ENCODE results near the gene TBX15. TPM values are rescaled to one million over a fixed set of nuclear protein-coding genes. Genes with fewer than 3 reads are reported as not detected.
"Not testable (repeated sequence)": the region's sequence is repeated elsewhere in the genome, so short reads cannot be mapped to it uniquely, and the experiment has no call there.

Gene TBX15
- total RNA-seq, 1 experiment from 2014 or later = not detected

DNA sequence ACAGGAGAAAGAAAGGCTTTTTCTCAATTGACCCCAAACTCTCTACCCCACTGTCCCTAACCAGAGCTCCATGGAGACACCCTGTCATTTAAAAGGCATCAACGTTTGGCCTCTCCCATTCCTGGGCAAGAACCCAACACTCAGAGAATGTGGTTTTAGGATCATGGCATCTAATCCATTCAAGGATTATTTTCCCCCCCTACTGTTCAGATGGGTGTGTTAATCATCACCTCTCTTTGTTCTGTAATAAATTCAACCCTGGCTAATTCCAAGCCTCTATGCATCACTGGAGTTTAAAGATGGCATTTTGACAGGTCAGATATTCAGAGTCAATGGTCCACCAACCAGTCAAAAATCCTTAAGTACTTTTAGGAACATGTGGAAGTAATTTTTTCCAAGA is 42.7 kb downstream of the TBX15 start:
- DNase-seq (ENCODE audit: low read depth) = peak; percentile 61
- in situ Hi-C loops (cut with HindIII; ENCODE audit: low pct_unique_long_range_greater_than_20kb, low sequenced_read_pairs) = no loop called here

- in situ Hi-C loops (cut with HindIII; ENCODE audit: low pct_unique_long_range_greater_than_20kb, low sequenced_read_pairs) = no loop called here
- no peak for DNase-seq (ENCODE audit: low read depth)
Observed at GRCh38 chr1:118944546-118944945, 43.6 kb downstream of the TBX15 start.

DNA sequence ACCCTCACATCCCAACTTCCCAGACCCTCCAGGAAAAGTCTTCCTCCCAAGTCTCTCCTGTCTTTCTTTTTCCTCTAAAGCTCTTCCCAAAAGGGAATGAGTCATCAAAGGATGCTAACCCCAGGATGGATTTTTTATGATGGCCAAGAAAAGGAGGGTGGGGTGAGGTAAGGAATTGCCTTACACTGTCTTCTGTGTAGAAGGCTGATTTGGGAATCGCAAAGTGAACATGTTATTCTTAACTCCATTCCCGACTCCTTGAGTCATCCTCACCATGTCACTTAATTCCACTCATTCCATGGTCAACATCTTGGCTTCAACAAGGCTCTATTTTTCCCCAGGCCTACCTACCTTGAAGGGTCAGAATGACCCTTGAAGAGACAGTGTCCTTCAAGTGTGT is 44.0 kb downstream of the TBX15 start:
- in situ Hi-C loops (cut with HindIII; ENCODE audit: low pct_unique_long_range_greater_than_20kb, low sequenced_read_pairs) = no loop called here
- DNase-seq (ENCODE audit: low read depth) = no peak

DNA sequence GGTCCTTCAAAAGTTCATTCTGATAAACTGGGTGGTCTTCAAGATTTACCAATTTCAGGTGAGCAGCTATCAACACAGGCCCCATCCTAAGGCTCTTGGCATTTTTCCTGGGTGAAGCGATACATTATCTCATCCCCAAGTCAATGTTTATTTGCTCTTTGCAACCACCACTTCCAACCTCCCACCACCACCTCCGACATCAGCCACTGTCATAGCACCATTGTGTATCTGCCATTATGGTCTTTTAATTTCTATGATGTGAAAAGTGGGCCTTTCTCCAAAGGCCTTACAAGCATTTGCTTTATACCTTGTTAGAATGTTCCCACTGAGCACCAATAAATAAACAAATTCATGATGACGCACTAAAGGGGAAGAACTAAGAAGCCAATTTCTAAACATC is 47.2 kb downstream of the TBX15 start:
- in situ Hi-C loops (cut with HindIII; ENCODE audit: low pct_unique_long_range_greater_than_20kb, low sequenced_read_pairs) = no loop called here
- DNase-seq (ENCODE audit: low read depth) = no peak

DNA sequence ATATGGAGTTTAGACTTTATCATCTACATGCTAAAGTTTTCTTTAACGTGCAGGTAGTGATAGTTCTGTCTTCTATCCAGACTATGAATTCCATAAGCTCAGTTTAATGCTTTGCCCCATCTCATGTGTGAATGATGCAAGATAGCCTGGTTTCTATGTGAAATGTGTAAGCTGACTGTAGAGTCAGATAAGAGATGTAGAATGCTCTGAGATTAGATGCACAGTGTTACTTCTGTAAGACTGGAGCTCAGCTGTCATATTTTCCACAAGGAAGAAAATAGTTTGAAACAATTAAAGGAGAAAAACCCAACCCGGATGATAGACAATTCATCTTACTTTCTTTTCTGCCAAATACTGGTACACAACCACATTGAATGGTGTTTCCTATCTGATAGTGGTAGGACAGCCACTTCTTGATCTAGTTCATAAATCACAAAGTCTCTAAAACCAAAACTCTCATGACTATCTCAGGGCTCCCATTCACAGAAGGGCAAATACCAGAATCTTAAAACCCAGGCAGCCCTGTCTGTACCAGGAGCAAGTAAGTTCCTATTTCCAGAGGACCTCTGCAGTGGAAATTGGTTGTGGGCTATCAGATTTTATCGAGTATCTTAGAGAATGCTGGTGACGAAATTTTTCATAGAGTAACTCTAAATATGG is 50.6 kb downstream of the TBX15 start:
- DNase-seq (ENCODE audit: low read depth) = no peak
- in situ Hi-C loops (cut with HindIII; ENCODE audit: low pct_unique_long_range_greater_than_20kb, low sequenced_read_pairs) = no loop called here

DNA sequence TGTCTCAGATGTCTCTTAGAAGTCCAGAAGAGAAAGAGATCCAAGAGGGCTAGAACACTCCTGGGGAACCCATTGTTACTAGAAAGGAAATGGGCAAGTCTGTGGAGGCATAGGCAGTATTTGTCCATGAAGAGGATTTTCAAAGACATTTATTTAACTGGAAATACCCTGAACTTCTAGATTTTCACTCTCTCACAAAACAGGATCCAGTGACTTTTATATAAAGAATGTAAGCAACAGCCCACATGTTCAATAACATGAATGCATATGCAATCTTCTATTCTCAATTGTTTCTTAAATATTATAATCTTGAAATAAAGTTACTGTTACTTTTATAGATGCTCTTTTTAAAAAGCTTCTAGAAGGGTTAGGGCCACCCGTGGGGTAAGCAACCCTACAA is 53.4 kb downstream of the TBX15 start:
- DNase-seq (ENCODE audit: low read depth) = no peak
- in situ Hi-C loops (cut with HindIII; ENCODE audit: low pct_unique_long_range_greater_than_20kb, low sequenced_read_pairs) = no loop called here

DNA sequence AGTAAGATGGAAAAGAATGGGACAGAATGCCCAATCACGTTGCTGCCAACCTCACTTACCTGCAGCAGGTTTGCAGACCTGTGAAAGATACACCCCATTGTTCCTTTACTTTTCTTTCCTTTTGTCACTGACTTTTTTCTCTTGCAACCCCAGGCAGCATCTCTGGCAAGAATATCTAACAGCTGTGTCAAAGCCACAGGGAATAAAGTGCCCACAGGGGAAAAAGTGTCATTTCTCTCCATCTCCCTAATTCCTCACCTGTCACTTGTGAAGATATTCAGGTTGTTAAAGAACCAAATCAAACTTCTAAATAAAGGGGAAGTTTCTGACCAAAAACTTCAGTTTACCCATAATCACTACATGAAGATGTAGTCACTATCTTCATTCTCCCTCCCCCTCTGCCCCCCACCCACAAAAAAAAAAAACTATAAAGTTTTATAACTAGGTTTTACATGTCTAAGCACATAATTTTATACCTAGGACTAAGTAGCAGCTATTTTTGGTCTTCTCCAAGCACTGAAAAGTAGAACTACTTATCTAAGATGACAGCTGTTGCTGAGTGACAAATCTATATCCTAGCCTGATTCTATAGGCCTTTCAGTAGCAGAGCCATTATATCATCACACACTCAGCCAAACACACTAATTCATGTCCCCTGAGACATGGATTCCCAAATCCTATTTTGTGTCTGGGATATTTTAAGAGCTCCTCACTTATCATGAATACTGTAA is 54.9 kb downstream of the TBX15 start:
- in situ Hi-C loops (cut with HindIII; ENCODE audit: low pct_unique_long_range_greater_than_20kb, low sequenced_read_pairs) = no loop called here
- no peak for DNase-seq (ENCODE audit: low read depth)

GRCh38 chr1:118931876-118932275 is 56.3 kb downstream of the TBX15 start:
- in situ Hi-C loops (cut with HindIII; ENCODE audit: low pct_unique_long_range_greater_than_20kb, low sequenced_read_pairs) = no loop called here
- DNase-seq (ENCODE audit: low read depth) = no peak

DNA sequence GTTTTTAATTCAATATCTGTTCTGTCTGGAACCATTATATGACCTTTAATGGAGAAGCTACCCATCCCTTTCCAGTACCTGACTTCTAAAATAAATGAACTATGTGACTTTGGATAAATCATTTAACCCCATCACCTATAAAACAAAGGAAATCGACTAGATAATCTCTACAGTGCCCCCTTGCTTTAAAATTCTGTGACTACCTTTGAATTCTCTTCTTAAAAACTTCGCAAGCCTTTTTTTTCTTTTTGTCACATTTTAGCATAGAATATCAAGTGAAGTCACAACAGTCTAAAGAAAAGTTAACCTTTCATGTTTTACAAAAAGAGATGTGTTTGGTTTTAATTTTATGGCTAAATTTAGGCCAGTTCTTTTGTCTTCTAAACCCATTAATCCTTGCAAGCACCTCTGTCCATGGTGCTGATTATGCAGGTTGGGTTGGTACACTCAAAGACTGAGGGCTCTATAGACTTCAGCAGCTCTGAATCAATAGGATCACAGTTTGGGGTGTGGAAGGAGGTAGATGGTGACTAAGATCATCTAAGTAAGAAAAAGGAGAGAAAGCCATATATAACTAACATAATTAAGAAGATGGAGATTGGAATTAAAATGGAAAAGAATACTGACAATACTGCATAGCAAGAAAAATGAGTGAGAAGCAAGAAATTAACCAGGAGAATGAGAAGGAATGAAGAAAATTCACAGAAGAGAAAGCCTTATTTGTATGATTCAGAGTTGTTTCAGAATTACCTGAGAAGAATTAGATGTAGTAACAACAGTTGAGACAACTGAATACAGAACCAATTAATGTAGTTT is 59.2 kb downstream of the TBX15 start:
- peak; percentile 29 for DNase-seq (ENCODE audit: low read depth)
- in situ Hi-C loops (cut with HindIII; ENCODE audit: low pct_unique_long_range_greater_than_20kb, low sequenced_read_pairs) = no loop called here

- no peak for DNase-seq (ENCODE audit: low read depth)
- in situ Hi-C loops (cut with HindIII; ENCODE audit: low pct_unique_long_range_greater_than_20kb, low sequenced_read_pairs) = no loop called here
Observed at GRCh38 chr1:118927427-118928187, 60.5 kb downstream of the TBX15 start.

DNA sequence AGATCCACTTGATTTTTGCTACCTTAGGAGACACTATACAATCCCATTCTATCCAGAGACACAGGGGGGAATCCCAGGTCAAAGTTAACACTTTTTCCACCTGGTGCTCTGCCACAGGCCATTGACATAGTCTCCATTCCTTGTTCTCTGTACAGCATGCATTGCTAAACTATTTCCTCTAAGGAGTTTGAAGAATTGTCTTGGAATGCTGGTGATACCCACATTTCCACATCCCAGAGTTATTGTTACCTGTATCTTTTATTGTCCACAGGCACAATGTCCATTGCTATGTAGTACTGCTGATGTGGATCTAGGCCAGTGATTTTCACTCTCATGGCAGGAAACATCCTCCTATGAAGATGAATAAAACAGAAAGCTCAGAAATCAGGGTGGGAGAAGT is 61.9 kb downstream of the TBX15 start:
- in situ Hi-C loops (cut with HindIII; ENCODE audit: low pct_unique_long_range_greater_than_20kb, low sequenced_read_pairs) = no loop called here

DNA sequence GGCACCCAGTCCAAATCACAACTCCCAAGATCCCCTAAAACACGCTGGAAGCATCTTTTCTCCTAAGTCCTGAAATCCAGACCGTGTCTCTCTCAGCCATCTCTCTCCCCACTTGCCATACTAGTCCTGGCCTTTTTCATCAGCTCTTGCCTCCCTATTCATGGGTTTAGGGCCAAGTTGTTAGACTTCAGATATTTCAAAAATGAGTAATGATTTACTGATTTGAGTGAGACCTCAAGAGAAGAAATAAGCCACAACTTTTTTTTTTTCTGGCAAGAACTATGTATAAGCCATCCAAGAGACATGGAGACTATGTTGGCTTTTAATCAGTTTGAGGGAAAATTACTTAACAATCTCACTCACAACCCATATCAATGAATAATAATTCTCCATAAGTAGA is 62.5 kb downstream of the TBX15 start:
- in situ Hi-C loops (cut with HindIII; ENCODE audit: low pct_unique_long_range_greater_than_20kb, low sequenced_read_pairs) = no loop called here
- DNase-seq (ENCODE audit: low read depth) = no peak

More for the DNA sequence above, 61.9 kb downstream of the TBX15 start:
- DNase-seq (ENCODE audit: low read depth) = no peak

DNA sequence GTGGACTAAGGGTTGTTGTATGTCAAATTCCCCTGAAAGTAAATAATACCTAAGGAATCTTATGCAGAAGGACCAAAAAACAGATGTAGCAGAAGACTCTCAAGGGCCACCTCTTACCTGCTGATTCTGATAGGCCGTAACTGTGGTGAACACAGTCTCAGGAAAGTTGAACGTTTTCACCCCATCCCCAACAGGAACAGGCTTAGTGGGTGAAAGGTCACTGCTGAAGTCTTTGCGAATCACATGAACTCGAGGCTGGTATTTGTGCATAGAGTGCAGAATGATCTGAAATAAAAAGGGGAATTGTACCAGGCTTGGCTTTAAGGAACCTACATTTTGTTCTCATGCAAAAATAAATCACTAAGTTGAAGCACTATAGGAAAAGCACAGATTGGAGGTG is 64.8 kb downstream of the TBX15 start:
- in situ Hi-C loops (cut with HindIII; ENCODE audit: low pct_unique_long_range_greater_than_20kb, low sequenced_read_pairs) = no loop called here
- no peak for DNase-seq (ENCODE audit: low read depth)

DNA sequence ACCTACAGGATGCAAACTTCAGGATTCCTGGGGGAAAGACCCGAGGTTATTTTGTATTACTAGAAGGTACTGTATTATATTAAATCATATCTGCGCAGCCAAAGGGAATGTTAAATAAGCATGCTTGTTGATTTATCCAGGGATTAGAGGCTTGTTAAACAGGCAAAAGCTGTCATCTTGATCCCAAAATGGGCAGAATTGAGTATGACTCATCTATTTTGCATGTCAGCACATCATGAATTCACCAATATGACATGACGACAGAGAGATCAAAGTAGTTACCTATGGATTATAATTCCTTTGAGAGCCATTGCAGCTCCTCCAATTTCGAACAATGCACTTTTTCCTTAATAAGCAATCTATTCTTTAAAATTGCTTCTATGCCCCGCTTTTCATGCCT is 66.1 kb downstream of the TBX15 start:
- DNase-seq (ENCODE audit: low read depth) = no peak
- in situ Hi-C loops (cut with HindIII; ENCODE audit: low pct_unique_long_range_greater_than_20kb, low sequenced_read_pairs) = no loop called here

DNA sequence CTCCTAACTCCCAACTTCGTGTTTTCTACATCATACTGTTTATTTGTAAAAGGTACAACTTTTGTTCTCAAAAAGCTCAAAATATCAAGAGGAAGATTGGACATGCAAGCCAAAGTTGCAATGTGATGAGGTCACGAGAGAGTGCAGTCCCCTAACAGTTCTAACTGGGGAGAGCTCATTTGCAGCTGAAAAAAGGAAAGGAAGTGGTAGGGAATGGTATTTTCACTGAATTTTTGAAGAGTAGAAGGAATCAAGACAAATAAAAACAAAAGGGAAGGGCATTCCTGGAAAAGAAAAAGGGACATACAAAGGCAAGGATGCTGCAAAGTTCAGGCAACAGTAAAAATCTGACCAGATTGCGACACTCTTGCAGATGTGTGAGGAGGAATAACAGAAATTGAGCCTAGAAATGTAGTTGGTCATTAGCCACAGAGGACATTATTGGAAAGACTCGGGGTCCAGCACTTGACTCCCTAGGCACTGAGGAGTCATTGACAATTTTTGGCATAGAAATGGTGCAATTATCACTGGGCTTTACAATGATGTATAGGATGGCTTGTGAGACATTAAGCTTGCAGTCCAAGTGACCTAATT is 67.9 kb downstream of the TBX15 start:
- no peak for DNase-seq (ENCODE audit: low read depth)
- in situ Hi-C loops (cut with HindIII; ENCODE audit: low pct_unique_long_range_greater_than_20kb, low sequenced_read_pairs) = no loop called here

- no peak for DNase-seq (ENCODE audit: low read depth)
- in situ Hi-C loops (cut with HindIII; ENCODE audit: low pct_unique_long_range_greater_than_20kb, low sequenced_read_pairs) = no loop called here
Observed at GRCh38 chr1:118918940-118919259, 69.2 kb downstream of the TBX15 start.

DNA sequence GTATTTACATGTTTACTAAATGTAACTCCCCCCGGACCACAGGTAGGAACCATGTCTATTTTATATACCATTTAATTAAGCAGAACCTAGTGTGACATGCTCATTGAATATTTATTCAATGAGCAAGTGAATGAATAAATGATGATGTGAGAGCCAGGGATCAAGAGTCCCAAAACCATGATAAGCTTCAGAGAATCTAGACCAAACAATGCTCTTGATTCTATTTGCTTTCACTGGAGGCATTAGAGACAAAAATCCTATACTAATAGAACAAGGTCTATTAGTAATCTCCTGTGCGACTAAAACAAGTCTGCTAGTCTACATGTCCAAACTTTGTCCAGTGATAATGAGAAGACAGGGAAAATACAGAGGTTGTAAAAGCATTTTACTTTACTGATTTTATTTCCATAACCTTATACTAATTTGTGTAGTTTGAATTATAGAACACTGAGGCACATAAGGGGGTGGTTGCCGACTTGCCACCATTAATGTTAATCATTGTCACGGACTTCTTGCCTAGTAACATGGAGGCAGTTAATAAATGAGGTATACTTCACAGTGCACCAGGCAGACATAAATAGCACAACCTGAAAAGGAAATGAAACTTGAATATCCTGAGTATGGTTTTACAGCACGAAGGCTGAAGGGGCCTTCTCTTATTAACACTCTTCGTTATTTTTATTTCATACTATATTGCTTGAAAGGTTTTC is 69.8 kb downstream of the TBX15 start:
- no peak for DNase-seq (ENCODE audit: low read depth)
- in situ Hi-C loops (cut with HindIII; ENCODE audit: low pct_unique_long_range_greater_than_20kb, low sequenced_read_pairs) = no loop called here

GRCh38 chr1:118916346-118916745 is 71.8 kb downstream of the TBX15 start:
- DNase-seq (ENCODE audit: low read depth); in situ Hi-C loops (cut with HindIII; ENCODE audit: low pct_unique_long_range_greater_than_20kb, low sequenced_read_pairs): not testable (repeated sequence)
